H1 (cell line): ENCODE data around the gene PAF1. TPM values are rescaled to one million over a fixed set of nuclear protein-coding genes. Genes with fewer than 3 reads are reported as not detected.

Source experiments
- FOSL1 ChIP-seq: IDR thresholded peaks from 2 replicates; pipeline ENCODE4 v1.6.1; 2011; ENCODE audit warnings: mild to moderate bottlenecking, low read depth, low read length, moderate library complexity; ENCODE audit not compliant: insufficient read depth
- POLR2A ChIP-seq, 2 experiments: IDR thresholded peaks; 1 replicate in 1 of 2; 2 replicates in 1 of 2; pipeline ENCODE4 v1.6.1; 2011; ENCODE audit warnings: low read depth in 2 of 2, low read length in 2 of 2, mild to moderate bottlenecking in 2 of 2; ENCODE audit errors: control extremely low read depth in 1 of 2
- SIRT6 ChIP-seq: IDR thresholded peaks from one replicate; pipeline ENCODE4 v1.7.1; 2012; ENCODE audit warnings: low read length, inconsistent platforms
- SUZ12 ChIP-seq: fragments of 200-600 bp; sonication (generic); IDR thresholded peaks from 2 replicates; pipeline ENCODE4 v1.6.1; 2012; ENCODE audit warnings: mild to moderate bottlenecking, inconsistent platforms, low read length, moderate library complexity, mixed read lengths
- USF2 ChIP-seq: IDR thresholded peaks from 2 replicates; pipeline ENCODE4 v1.6.1; 2011; ENCODE audit warnings: low read length, improper control_type of control experiment
- polyA plus RNA-seq, 7 experiments: library from polyadenylated mRNA; depleted of rRNA in 3 of 7; stranded (reverse) in 5 of 7; unstranded in 2 of 7; fragments of >200 nt in 5 of 7; fragments of 200-250 nt in 2 of 7; gene quantifications; 1 replicate in 5 of 7; 2 replicates in 1 of 7; 4 replicates in 1 of 7; pipeline versions ENCODE4 v1.2.1 to v1.2.3, GENCODE V29; 2011 to 2013; ENCODE audit warnings: missing spikeins in 2 of 7, mixed read lengths in 2 of 7
- total RNA-seq: library from RNA; stranded (reverse); fragmentation: NEBNext Ultra II Directional; extraction: Animal tissue kit (Norgen Biotek cat#: 25700); gene quantifications from 2 replicates; pipeline ENCODE4 v1.2.1, GENCODE V29; 2021

PAF1 gene
- total and polyA plus RNA-seq, 2 of the 8 experiments (the other 6 are each of a cell fraction or from before 2014, with no cell fraction given): 31.4 to 58.6 TPM

GRCh38 chr19:39365531-39365930, 25.4 kb downstream of the PAF1 start (continued):
- no peak for TF ChIP-seq USF2
- TF ChIP-seq SUZ12: no peak
- TF ChIP-seq FOSL1: no peak
- TF ChIP-seq POLR2A (IDR thresholded peaks at IDR 0.05; ENCODE audit: control extremely low read depth in 1 of 2, low read depth in 2 of 2, low read length in 2 of 2): no peak
- no peak for TF ChIP-seq SIRT6
- TF ChIP-seq, all 59 proteins: peak for 0
